ENCODE measurements around the gene PTPRM.

DNA sequence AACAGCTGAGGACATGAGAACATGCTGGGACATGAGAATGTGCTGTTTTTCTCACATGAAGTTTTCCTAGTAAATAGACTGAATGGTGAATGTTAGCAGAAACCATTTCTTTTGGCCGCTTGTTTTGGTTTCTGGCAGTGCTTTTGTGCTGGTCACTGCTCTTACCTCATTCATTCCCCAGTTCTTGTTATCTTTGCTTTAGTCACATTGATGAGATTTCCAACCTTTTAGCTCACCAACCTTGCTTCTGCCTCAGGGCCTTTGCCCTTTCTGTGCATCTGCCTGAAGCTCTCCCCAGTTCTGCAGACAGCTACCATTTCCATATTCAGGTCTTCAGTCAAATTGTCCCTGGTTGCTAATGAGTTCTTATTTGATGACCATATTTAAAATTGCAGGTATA is 91.6 kb downstream of the PTPRM start:
- TF ChIP-seq ZNF274 (IDR thresholded peaks at IDR 0.05; ENCODE audit: low read depth, low read length) (no peak), SUZ12 (IDR thresholded peaks at IDR 0.05; ENCODE audit: extremely low read depth, insufficient read depth, insufficient read length) (no peak)
